Sigmoid colon (tissue), 4 donors: ENCODE results near the gene COL25A1.

Experiments
- EP300 ChIP-seq, 4 donors: sonication (generic); formaldehyde crosslinking; IDR thresholded peaks; one replicate each; pipeline ENCODE4 v1.6.1; 2017; ENCODE audit warnings: antibody characterized with exemption in 4 of 4
- POLR2A ChIP-seq, 2 donors: fragments of 450-650 bp; IDR thresholded peaks; one replicate each; pipeline ENCODE4 v1.6.1; 2016; ENCODE audit warnings: antibody characterized with exemption in 2 of 2, mild to moderate bottlenecking in 2 of 2, moderate library complexity in 2 of 2
- POLR2AphosphoS5 ChIP-seq, 4 donors: sonication (generic); formaldehyde crosslinking; IDR thresholded peaks; one replicate each; pipeline ENCODE4 v1.6.1; 2017; ENCODE audit warnings: antibody characterized with exemption in 4 of 4
- TF ChIP-seq, protein P1 (sequence below), 4 experiments: fragments of 450-650 bp in 3 of 4; fragments of 200-600 bp in 1 of 4; IDR thresholded peaks; one replicate each; pipeline ENCODE4 v1.5.1; 2016 to 2019; ENCODE audit warnings: antibody characterized with exemption in 4 of 4, mild to moderate bottlenecking in 3 of 4, moderate library complexity in 2 of 4

DNA sequence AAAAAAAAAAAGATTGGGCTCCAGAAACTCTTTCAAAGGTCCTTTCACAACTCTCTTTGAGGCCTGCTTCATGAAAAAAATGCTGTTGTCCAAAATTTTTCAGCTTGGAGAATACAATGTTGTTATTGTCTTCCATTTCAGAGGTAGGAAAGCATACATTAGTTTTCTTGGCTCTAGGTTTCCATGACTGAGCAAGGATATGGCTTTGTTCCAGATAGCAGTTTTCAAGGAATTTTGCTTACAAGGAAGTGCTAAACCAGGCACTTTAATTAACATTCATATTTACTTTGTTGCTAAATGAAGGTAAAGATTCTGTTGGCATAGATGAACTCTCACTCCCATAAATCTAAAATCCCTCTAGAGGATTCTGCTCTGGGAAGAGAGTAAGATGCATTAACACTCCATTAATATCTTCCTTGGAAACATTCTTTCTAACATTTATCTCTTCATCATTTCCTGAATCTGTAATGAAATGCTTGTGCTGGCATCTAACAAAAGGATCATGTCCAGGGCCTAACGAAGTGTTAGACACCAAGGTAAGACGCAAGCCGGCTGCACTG, 118.4 kb downstream of the COL25A1 start:
- TF ChIP-seq POLR2AphosphoS5 (IDR thresholded peaks at IDR 0.05) (no peak), POLR2A (IDR thresholded peaks at IDR 0.05) (no peak), EP300 (IDR thresholded peaks at IDR 0.05) (no peak)
- TF ChIP-seq, protein P1, sequence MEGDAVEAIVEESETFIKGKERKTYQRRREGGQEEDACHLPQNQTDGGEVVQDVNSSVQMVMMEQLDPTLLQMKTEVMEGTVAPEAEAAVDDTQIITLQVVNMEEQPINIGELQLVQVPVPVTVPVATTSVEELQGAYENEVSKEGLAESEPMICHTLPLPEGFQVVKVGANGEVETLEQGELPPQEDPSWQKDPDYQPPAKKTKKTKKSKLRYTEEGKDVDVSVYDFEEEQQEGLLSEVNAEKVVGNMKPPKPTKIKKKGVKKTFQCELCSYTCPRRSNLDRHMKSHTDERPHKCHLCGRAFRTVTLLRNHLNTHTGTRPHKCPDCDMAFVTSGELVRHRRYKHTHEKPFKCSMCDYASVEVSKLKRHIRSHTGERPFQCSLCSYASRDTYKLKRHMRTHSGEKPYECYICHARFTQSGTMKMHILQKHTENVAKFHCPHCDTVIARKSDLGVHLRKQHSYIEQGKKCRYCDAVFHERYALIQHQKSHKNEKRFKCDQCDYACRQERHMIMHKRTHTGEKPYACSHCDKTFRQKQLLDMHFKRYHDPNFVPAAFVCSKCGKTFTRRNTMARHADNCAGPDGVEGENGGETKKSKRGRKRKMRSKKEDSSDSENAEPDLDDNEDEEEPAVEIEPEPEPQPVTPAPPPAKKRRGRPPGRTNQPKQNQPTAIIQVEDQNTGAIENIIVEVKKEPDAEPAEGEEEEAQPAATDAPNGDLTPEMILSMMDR (IDR thresholded peaks at IDR 0.05), result no peak
